ENCODE data around the gene SORCS3.

DNA sequence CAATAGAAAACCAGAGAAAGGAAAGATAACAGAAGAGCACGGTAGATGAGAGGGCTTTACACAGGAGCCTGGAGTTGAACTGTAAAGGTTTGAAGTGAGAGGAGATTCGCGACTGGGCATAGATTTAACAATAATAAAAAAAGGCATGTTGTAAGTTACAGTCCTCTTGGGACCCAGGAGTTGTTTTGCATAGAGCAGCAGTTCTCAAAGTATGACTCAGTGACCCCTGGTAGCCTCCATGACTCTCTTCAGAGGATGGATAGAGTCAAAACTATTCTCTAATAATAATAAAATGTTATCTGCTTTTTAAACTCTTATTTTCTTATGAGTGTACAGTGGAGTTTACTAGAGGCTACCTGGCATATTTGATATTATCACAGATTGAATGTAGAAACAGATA, 262.3 kb downstream of the SORCS3 start:
- TF ChIP-seq, protein P1, sequence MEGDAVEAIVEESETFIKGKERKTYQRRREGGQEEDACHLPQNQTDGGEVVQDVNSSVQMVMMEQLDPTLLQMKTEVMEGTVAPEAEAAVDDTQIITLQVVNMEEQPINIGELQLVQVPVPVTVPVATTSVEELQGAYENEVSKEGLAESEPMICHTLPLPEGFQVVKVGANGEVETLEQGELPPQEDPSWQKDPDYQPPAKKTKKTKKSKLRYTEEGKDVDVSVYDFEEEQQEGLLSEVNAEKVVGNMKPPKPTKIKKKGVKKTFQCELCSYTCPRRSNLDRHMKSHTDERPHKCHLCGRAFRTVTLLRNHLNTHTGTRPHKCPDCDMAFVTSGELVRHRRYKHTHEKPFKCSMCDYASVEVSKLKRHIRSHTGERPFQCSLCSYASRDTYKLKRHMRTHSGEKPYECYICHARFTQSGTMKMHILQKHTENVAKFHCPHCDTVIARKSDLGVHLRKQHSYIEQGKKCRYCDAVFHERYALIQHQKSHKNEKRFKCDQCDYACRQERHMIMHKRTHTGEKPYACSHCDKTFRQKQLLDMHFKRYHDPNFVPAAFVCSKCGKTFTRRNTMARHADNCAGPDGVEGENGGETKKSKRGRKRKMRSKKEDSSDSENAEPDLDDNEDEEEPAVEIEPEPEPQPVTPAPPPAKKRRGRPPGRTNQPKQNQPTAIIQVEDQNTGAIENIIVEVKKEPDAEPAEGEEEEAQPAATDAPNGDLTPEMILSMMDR (conservative IDR thresholded peaks at IDR 0.05), result no peak
- TF ChIP-seq EZH2 (IDR thresholded peaks at IDR 0.05; ENCODE audit: low read depth), result no peak
